Liver (tissue), 9 donors: ENCODE measurements around the gene IFNA6. TPM values are rescaled to one million over a fixed set of nuclear protein-coding genes. Genes with fewer than 3 reads are reported as not detected.

ENCODE experiments used
- DNase-seq: peaks from one replicate; pipeline ENCODE4 v3.0.0-alpha.2; 2017; ENCODE audit warnings: low spot score
- H3K27ac ChIP-seq, 2 donors: one replicate each; pipeline ENCODE4 v1.7.0; 2013; ENCODE audit warnings: inconsistent platforms in 2 of 2, low read length in 2 of 2, control low read depth in 1 of 2, low read depth in 1 of 2, mild to moderate bottlenecking in 1 of 2
- H3K27me3 ChIP-seq, 4 donors: one replicate each; pipeline versions ENCODE4 v1.6.1 to v1.7.0; 2013; ENCODE audit warnings: low read length in 3 of 4, inconsistent platforms in 1 of 4, mild to moderate bottlenecking in 1 of 4, moderate library complexity in 1 of 4; ENCODE audit not compliant: control insufficient read depth in 4 of 4, insufficient read depth in 4 of 4
- H3K36me3 ChIP-seq, 4 donors: one replicate each; pipeline versions ENCODE4 v1.6.1 to v1.7.0; 2013; ENCODE audit warnings: low read length in 3 of 4, mild to moderate bottlenecking in 3 of 4, low read depth in 1 of 4, moderate library complexity in 1 of 4; ENCODE audit not compliant: control insufficient read depth in 4 of 4, insufficient read depth in 3 of 4
- H3K4me1 ChIP-seq, 4 donors: one replicate each; pipeline versions ENCODE4 v1.6.1 to v1.7.0; 2013; ENCODE audit warnings: low read length in 3 of 4, mild to moderate bottlenecking in 3 of 4, moderate library complexity in 1 of 4; ENCODE audit not compliant: control insufficient read depth in 4 of 4, insufficient read depth in 4 of 4
- H3K4me3 ChIP-seq, 3 donors: one replicate each; pipeline versions ENCODE4 v1.6.1 to v1.7.0; 2013; ENCODE audit warnings: low read length in 3 of 3, control low read depth in 1 of 3, low read depth in 1 of 3, mild to moderate bottlenecking in 1 of 3
- H3K9ac ChIP-seq, 2 donors: one replicate each; pipeline ENCODE4 v1.7.0; 2013; ENCODE audit warnings: low read length in 2 of 2, mild to moderate bottlenecking in 2 of 2, moderate library complexity in 2 of 2, control low read depth in 1 of 2, low read depth in 1 of 2
- H3K9me3 ChIP-seq, 4 donors: one replicate each; pipeline versions ENCODE4 v1.6.1 to v1.7.0; 2013; ENCODE audit warnings: low read length in 3 of 4; ENCODE audit not compliant: control insufficient read depth in 4 of 4
- ATF3 ChIP-seq: IDR thresholded peaks from 2 replicates; pipeline ENCODE4 v1.6.1; 2016; ENCODE audit warnings: antibody characterized with exemption
- CTCF ChIP-seq: fragments of 150-350 bp; IDR thresholded peaks from 2 replicates; pipeline ENCODE4 v1.5.1; 2017; ENCODE audit warnings: improper control_type of control experiment, low read depth, low read length; ENCODE audit not compliant: missing input control
- EGR1 ChIP-seq, 2 donors: IDR thresholded peaks; 2 replicates each; pipeline ENCODE4 v1.6.1; 2016 to 2018; ENCODE audit warnings: antibody characterized with exemption in 2 of 2, low read depth in 2 of 2
- GABPA ChIP-seq, 2 donors: IDR thresholded peaks in 1 of 2; conservative IDR thresholded peaks in 1 of 2; 2 replicates each; pipeline ENCODE4 v1.6.1; 2016; ENCODE audit warnings: antibody characterized with exemption in 2 of 2, mild to moderate bottlenecking in 1 of 2, moderate library complexity in 1 of 2
- HNF4A ChIP-seq, 2 donors: conservative IDR thresholded peaks; 2 replicates each; pipeline ENCODE4 v1.6.1; 2016; ENCODE audit warnings: antibody characterized with exemption in 2 of 2, mild to moderate bottlenecking in 2 of 2
- JUND ChIP-seq, 2 donors: IDR thresholded peaks; 2 replicates each; pipeline ENCODE4 v1.6.1; 2016; ENCODE audit warnings: antibody characterized with exemption in 2 of 2
- MAX ChIP-seq: IDR thresholded peaks from 2 replicates; pipeline ENCODE4 v1.6.1; 2016; ENCODE audit warnings: antibody characterized with exemption
- NR2F2 ChIP-seq: IDR thresholded peaks from 2 replicates; pipeline ENCODE4 v1.6.1; 2016; ENCODE audit warnings: antibody characterized with exemption
- RAD21 ChIP-seq, 2 donors: IDR thresholded peaks; 2 replicates each; pipeline ENCODE4 v1.6.1; 2016; ENCODE audit warnings: antibody characterized with exemption in 2 of 2, mild to moderate bottlenecking in 2 of 2
- REST ChIP-seq: IDR thresholded peaks from 2 replicates; pipeline ENCODE4 v1.6.1; 2016; ENCODE audit warnings: antibody characterized with exemption, mild to moderate bottlenecking
- RXRA ChIP-seq, 2 donors: IDR thresholded peaks; 2 replicates each; pipeline ENCODE4 v1.6.1; 2017 to 2018; ENCODE audit warnings: antibody characterized with exemption in 2 of 2, mild to moderate bottlenecking in 1 of 2
- TAF1 ChIP-seq: conservative IDR thresholded peaks from 2 replicates; pipeline ENCODE4 v1.6.1; 2016; ENCODE audit warnings: antibody characterized with exemption, mild to moderate bottlenecking
- YY1 ChIP-seq: IDR thresholded peaks from 2 replicates; pipeline ENCODE4 v1.6.1; 2016; ENCODE audit warnings: antibody characterized with exemption, mild to moderate bottlenecking
- ZBTB33 ChIP-seq: IDR thresholded peaks from 2 replicates; pipeline ENCODE4 v1.6.1; 2016; ENCODE audit warnings: antibody characterized with exemption
- WGBS: extraction: QIAGEN DNeasy Blood & Tissue Kit; methylation state at CpG from one replicate; pipeline ENCODE4 v1.1.7; 2013; 5-methylcytosine and 5-hydroxymethylcytosine counted together
- polyA plus RNA-seq, 2 donors: library from polyadenylated mRNA; stranded (reverse) in 1 of 2; unstranded in 1 of 2; fragments of 200-250 nt in 1 of 2; fragments of >200 nt in 1 of 2; fragmentation: Nextera tagmentation in 1 of 2; extraction: Ambion mirVana in 1 of 2; gene quantifications; one replicate each; pipeline versions ENCODE4 v1.2.1 to v1.2.3, GENCODE V29; 2013 to 2015
- total RNA-seq, 2 donors: library from RNA; depleted of rRNA; stranded (reverse); fragments of >200 nt; gene quantifications; one replicate each; pipeline ENCODE4 v1.2.3, GENCODE V29; 2014
- donor health status: healthy.
- donor health status: healthy.
- donor health status: healthy.
- donor health status: healthy.
- donor health status: healthy.

The IFNA6 gene
- total and polyA plus RNA-seq, 4 donors = not detected

- no peak for TF ChIP-seq GABPA (IDR thresholded peaks at IDR 0.05 in 1 of 2, conservative IDR thresholded peaks at IDR 0.05 in 1 of 2)
- no peak for TF ChIP-seq ATF3
- TF ChIP-seq CTCF = no peak
- TF ChIP-seq HNF4A (conservative IDR thresholded peaks at IDR 0.05) = no peak
- no peak for TF ChIP-seq YY1
- no peak for TF ChIP-seq NR2F2
- no peak for TF ChIP-seq REST
- TF ChIP-seq TAF1 = no peak
- TF ChIP-seq MAX = no peak
- TF ChIP-seq RXRA (IDR thresholded peaks at IDR 0.05) = no peak
- TF ChIP-seq EGR1 (IDR thresholded peaks at IDR 0.05; ENCODE audit: low read depth in 2 of 2) = no peak
Measured at GRCh38 chr9:21320465-21320864, 30.2 kb downstream of the IFNA6 start.

GRCh38 chr9:21317956-21318923, 32.4 kb downstream of the IFNA6 start:
- Histone ChIP-seq H3K4me1 (peaks cover 6 to 20% (median 16%) of the 10 kb centered on the region in 4 donors), H3K4me3 (no peak overlapping the region), H3K9me3 (no peaks in the 10 kb centered on the region), H3K27me3 (no peaks in the 10 kb centered on the region), H3K9ac (no peak overlapping the region), H3K36me3 (peaks cover 2 to 5% (median 3%) of the 10 kb centered on the region in 4 donors), H3K27ac (no peak overlapping the region)
- DNase-seq = no peak
- WGBS = 28% methylated on average over 7 of the region's 7 CpGs
- TF ChIP-seq REST (no peak), RXRA (IDR thresholded peaks at IDR 0.05) (no peak), YY1 (peak; percentile 36), TAF1 (no peak), EGR1 (IDR thresholded peaks at IDR 0.05; ENCODE audit: low read depth in 2 of 2) (no peak), JUND (IDR thresholded peaks at IDR 0.05) (no peak), CTCF (peak; percentile 62), RAD21 (IDR thresholded peaks at IDR 0.05) (peak; percentile 75 to 76), ZBTB33 (no peak), GABPA (IDR thresholded peaks at IDR 0.05 in 1 of 2, conservative IDR thresholded peaks at IDR 0.05 in 1 of 2) (no peak)

More at GRCh38 chr9:21320465-21320864, 30.2 kb downstream of the IFNA6 start:
- Histone ChIP-seq H3K27ac (no peak overlapping the region), H3K9ac (no peak overlapping the region), H3K27me3 (no peaks in the 10 kb centered on the region), H3K4me1 (peaks cover 6 to 17% (median 15%) of the 10 kb centered on the region in 4 donors), H3K36me3 (peaks cover 4 to 9% (median 8%) of the 10 kb centered on the region in 4 donors), H3K9me3 (no peaks in the 10 kb centered on the region), H3K4me3 (no peak overlapping the region)
- no peak for DNase-seq
- WGBS = 85% methylated on average over 2 of the region's 2 CpGs
